WTC11 (cell line): Measurements from ENCODE around the gene TTC24. TPM values are rescaled to one million over a fixed set of nuclear protein-coding genes. Genes with fewer than 3 reads are reported as not detected.
A peak's percentile ranks its signal among the peaks of the same experiment; 100 is the strongest.

Source experiments
- ATAC-seq: fragments of 200-7000 bp; cut with Tn5 transposase; 2 replicates; pipeline ENCODE4 v1.10.0; 2021; ENCODE audit warnings: mild to moderate bottlenecking, moderate library complexity
- CTCF ChIA-PET: fragments of 300-600 bp; sonication (Branson Sonifier 250); formaldehyde crosslinking; loops from one replicate; lab custom pipeline; 2021; ENCODE audit warnings: antibody characterized with exemption; lab: Charles Lee
- POLR2A ChIA-PET: fragments of 350-600 bp; sonication (Branson Sonifier 250); formaldehyde crosslinking; loops from one replicate; lab custom pipeline; 2021; ENCODE audit warnings: antibody characterized with exemption; lab: Charles Lee
- DNase-seq: peaks from one replicate; pipeline ENCODE4 v3.0.0; 2021; ENCODE audit warnings: low spot score
- H3K27ac Mint-ChIP-seq: 2 replicates; pipeline ENCODE4 v1.8.0; 2021; ENCODE audit warnings: mixed read lengths
- H3K27me3 Mint-ChIP-seq: 2 replicates; pipeline ENCODE4 v1.8.0; 2021; ENCODE audit warnings: low read depth, mild to moderate bottlenecking, moderate library complexity, mixed read lengths
- H3K36me3 Mint-ChIP-seq: 2 replicates; pipeline ENCODE4 v1.8.0; 2021; ENCODE audit warnings: mixed read lengths
- H3K4me1 Mint-ChIP-seq: 2 replicates; pipeline ENCODE4 v1.8.0; 2022; ENCODE audit warnings: mixed read lengths
- H3K4me3 Mint-ChIP-seq: 2 replicates; pipeline ENCODE4 v1.8.0; 2021; ENCODE audit warnings: mild to moderate bottlenecking, moderate library complexity, mixed read lengths
- H3K9me3 Mint-ChIP-seq: 2 replicates; pipeline ENCODE4 v1.8.0; 2021; ENCODE audit warnings: mixed read lengths
- AR ChIP-seq: fragments of 250-450 bp; sonication (Bioruptor Pico); IDR thresholded peaks from 2 replicates; pipeline ENCODE4 v1.9.0; 2021; ENCODE audit warnings: mild to moderate bottlenecking
- CREB1 ChIP-seq: sonication (generic); formaldehyde crosslinking; IDR thresholded peaks from 2 replicates; pipeline ENCODE4 v1.8.0; 2023; ENCODE audit warnings: mild to moderate bottlenecking, missing genetic modification reagents
- E2F1 ChIP-seq: sonication (generic); formaldehyde crosslinking; IDR thresholded peaks from 2 replicates; pipeline ENCODE4 v1.8.0; 2022; ENCODE audit warnings: mild to moderate bottlenecking, missing genetic modification reagents
- ESRRA ChIP-seq: sonication (generic); formaldehyde crosslinking; IDR thresholded peaks from 2 replicates; pipeline ENCODE4 v1.8.1; 2022; ENCODE audit warnings: mild to moderate bottlenecking, missing genetic modification reagents, borderline replicate concordance
- JUN ChIP-seq: sonication (generic); formaldehyde crosslinking; IDR thresholded peaks from 2 replicates; pipeline ENCODE4 v1.8.0; 2023; ENCODE audit warnings: mild to moderate bottlenecking, missing genetic modification reagents
- KAT7 ChIP-seq: sonication (generic); formaldehyde crosslinking; IDR thresholded peaks from 2 replicates; pipeline ENCODE4 v1.8.1; 2023; ENCODE audit warnings: missing genetic modification reagents, mild to moderate bottlenecking, borderline replicate concordance
- MXD4 ChIP-seq: fragments of 250-450 bp; sonication (Bioruptor Pico); IDR thresholded peaks from 2 replicates; pipeline ENCODE4 v1.8.0; 2021; ENCODE audit warnings: mild to moderate bottlenecking, moderate library complexity, borderline replicate concordance
- NFYB ChIP-seq: sonication (generic); formaldehyde crosslinking; conservative IDR thresholded peaks from 2 replicates; pipeline ENCODE4 v1.8.0; 2022; ENCODE audit warnings: low read depth, missing genetic modification reagents
- NR3C1 ChIP-seq: sonication (generic); formaldehyde crosslinking; conservative IDR thresholded peaks from 2 replicates; pipeline ENCODE4 v1.8.1; 2023; ENCODE audit warnings: low read depth, mild to moderate bottlenecking, missing genetic modification reagents
- PREB ChIP-seq: sonication (generic); formaldehyde crosslinking; IDR thresholded peaks from 2 replicates; pipeline ENCODE4 v1.8.1; 2022; ENCODE audit warnings: mild to moderate bottlenecking, missing genetic modification reagents, moderate library complexity, borderline replicate concordance
- PRRX2 ChIP-seq: fragments of 250-450 bp; sonication (Bioruptor Pico); IDR thresholded peaks from 2 replicates; pipeline ENCODE4 v1.8.0; 2021; ENCODE audit warnings: mild to moderate bottlenecking
- TEAD4 ChIP-seq: sonication (generic); formaldehyde crosslinking; IDR thresholded peaks from 2 replicates; pipeline ENCODE4 v1.8.0; 2022; ENCODE audit warnings: mild to moderate bottlenecking, missing genetic modification reagents
- ZMAT4 ChIP-seq: fragments of 250-450 bp; sonication (Bioruptor Pico); IDR thresholded peaks from 2 replicates; pipeline ENCODE4 v1.9.0; 2021; ENCODE audit warnings: mild to moderate bottlenecking
- ZNF423 ChIP-seq: fragments of 250-450 bp; sonication (Bioruptor Pico); IDR thresholded peaks from 2 replicates; pipeline ENCODE4 v2.1.2; 2022; ENCODE audit warnings: mild to moderate bottlenecking, moderate library complexity
- ZNF532 ChIP-seq: fragments of 250-450 bp; sonication (Bioruptor Pico); IDR thresholded peaks from 2 replicates; pipeline ENCODE4 v1.9.0; 2021; ENCODE audit warnings: mild to moderate bottlenecking, borderline replicate concordance
- ZNF671 ChIP-seq: fragments of 250-450 bp; sonication (Bioruptor Pico); IDR thresholded peaks from 2 replicates; pipeline ENCODE4 v1.8.0; 2021; ENCODE audit warnings: mild to moderate bottlenecking
- total RNA-seq: library from RNA; stranded (reverse); gene quantifications from 3 replicates; pipeline ENCODE4 v1.2.3, GENCODE V29; 2021

The TTC24 gene
- total RNA-seq, 1 experiment from 2014 or later: 0.20 TPM

GRCh38 chr1:156619582-156619955, 40.0 kb downstream of the TTC24 start:
- CTCF ChIA-PET: interaction anchor here (0.5 to 13.2 kb wide), 52 partner anchors 8 to 308 kb away, joined by 3 to 365 read pairs (median 4); partner anchors contain the start of genes BCAN, CRABP2, LRRC71 and MEF2D
- no peak overlapping the region for H3K4me3 Mint-ChIP-seq
- ATAC-seq (no peak), DNase-seq (no peak)
- H3K36me3 Mint-ChIP-seq: no peaks in the 10 kb centered on the region
- H3K4me1 Mint-ChIP-seq: peaks cover 7% of the 10 kb centered on the region
- POLR2A ChIA-PET: interaction anchor here (0.8 to 1.1 kb wide), 3 partner anchors 11 to 121 kb away, joined by 3 to 4 read pairs (median 3); no protein-coding TSS in a partner anchor
- H3K9me3 Mint-ChIP-seq: no peaks in the 10 kb centered on the region
- H3K27ac Mint-ChIP-seq: no peak overlapping the region
- peaks cover 59% of the 10 kb centered on the region for H3K27me3 Mint-ChIP-seq
- no peak for TF ChIP-seq CREB1 (CRISPR knock-in tag)
- TF ChIP-seq ZNF671: no peak
- no peak for TF ChIP-seq PREB (CRISPR knock-in tag)
- no peak for TF ChIP-seq ZNF423
- TF ChIP-seq PRRX2: no peak
- TF ChIP-seq TEAD4: no peak
- TF ChIP-seq MXD4 (CRISPR knock-in tag): no peak

- CTCF ChIA-PET: interaction anchor here (0.7 to 13.2 kb wide), 13 partner anchors 9 to 305 kb away, joined by 3 to 365 read pairs (median 18); partner anchors contain the start of genes BCAN, GPATCH4 and NES
- Mint-ChIP-seq H3K4me1 (peaks cover 13% of the 10 kb centered on the region), H3K4me3 (peak overlapping the region; percentile 38), H3K27ac (no peak overlapping the region), H3K36me3 (no peaks in the 10 kb centered on the region), H3K9me3 (no peaks in the 10 kb centered on the region), H3K27me3 (peaks cover 82% of the 10 kb centered on the region)
- no peak for ATAC-seq
- no peak for TF ChIP-seq NR3C1 (CRISPR knock-in tag)
- POLR2A ChIA-PET: interaction anchor here (0.7 kb wide), 1 partner anchor 70 kb away, joined by 3 read pairs; no protein-coding TSS in a partner anchor
- no peak for DNase-seq
Measured at GRCh38 chr1:156622581-156623297, 43.2 kb downstream of the TTC24 start.

- H3K9me3 Mint-ChIP-seq: no peaks in the 10 kb centered on the region
- ChIA-PET CTCF (interaction anchor here (0.7 to 13.2 kb wide), 55 partner anchors 8 to 303 kb away, joined by 3 to 365 read pairs (median 6); partner anchors contain the start of genes BCAN, CRABP2, GPATCH4 and HDGF), POLR2A (interaction anchor here (0.7 to 2.3 kb wide), 9 partner anchors 12 to 83 kb away, joined by 3 to 16 read pairs (median 5); partner anchors contain the start of gene NES)
- H3K27me3 Mint-ChIP-seq: peaks cover 88% of the 10 kb centered on the region
- DNase-seq (peak; percentile 82), ATAC-seq (peak; percentile 80)
- H3K4me3 Mint-ChIP-seq: peak overlapping the region; percentile 79
- H3K4me1 Mint-ChIP-seq: peaks cover 9% of the 10 kb centered on the region
- no peak overlapping the region for H3K27ac Mint-ChIP-seq
- H3K36me3 Mint-ChIP-seq: no peaks in the 10 kb centered on the region
- TF ChIP-seq JUN (no peak), ESRRA (CRISPR knock-in tag) (0 out of 2 replicates have a peak, but pooled peaks have one; percentile 59), ZMAT4 (CRISPR knock-in tag) (no peak), KAT7 (CRISPR knock-in tag) (peak; percentile 81; the same call in 1 of the 2 replicates), E2F1 (no peak), AR (CRISPR knock-in tag) (no peak), MXD4 (CRISPR knock-in tag) (no peak), NR3C1 (CRISPR knock-in tag) (no peak), ZNF532 (CRISPR knock-in tag) (no peak), NFYB (CRISPR knock-in tag) (0 out of 2 replicates have a peak, but pooled peaks have one; percentile 6)
Measured at GRCh38 chr1:156623946-156624813, 44.7 kb downstream of the TTC24 start.
